GM12872 (cell line): ENCODE data around the gene PIGV.

Experiments used
- CTCF ChIP-seq: IDR thresholded peaks from 3 replicates; pipeline ENCODE4 v1.5.1; 2011; ENCODE audit warnings: low read depth, mild to moderate bottlenecking, low read length, moderate library complexity; ENCODE audit not compliant: insufficient read depth

The PIGV gene

GRCh38 chr1:26799479-26800142 lies 11.9 kb downstream of the PIGV start:
- TF ChIP-seq CTCF = no peak

GRCh38 chr1:26810105-26810504 lies 22.4 kb downstream of the PIGV start:
- TF ChIP-seq CTCF = peak; percentile 83

GRCh38 chr1:26811057-26811456 lies 23.3 kb downstream of the PIGV start:
- no peak for TF ChIP-seq CTCF

GRCh38 chr1:26811708-26812107 lies 24.0 kb downstream of the PIGV start:
- no peak for TF ChIP-seq CTCF

GRCh38 chr1:26814377-26814776 lies 26.6 kb downstream of the PIGV start:
- no peak for TF ChIP-seq CTCF

- no peak for TF ChIP-seq CTCF
Observed at GRCh38 chr1:26814893-26815292, 27.1 kb downstream of the PIGV start.

GRCh38 chr1:26820784-26821269 lies 33.1 kb downstream of the PIGV start:
- peak; percentile 66 for TF ChIP-seq CTCF
